Measurements from ENCODE around the gene RBM10. TPM values are rescaled to one million over a fixed set of nuclear protein-coding genes. Genes with fewer than 3 reads are reported as not detected.

Gene RBM10
- total RNA-seq, 1 donor from 2014 or later, result 87.7 TPM

GRCh38 chrX:47198026-47198686 lies 53.1 kb downstream of the RBM10 start:
- peaks cover 45% of the 10 kb centered on the region for H3K36me3 Mint-ChIP-seq (ENCODE audit: low read depth)
- peak overlapping the region; percentile 96 for H3K4me3 Mint-ChIP-seq
- DNase-seq (ENCODE audit: low read depth, low spot score), result no peak
- no peaks in the 10 kb centered on the region for H3K27me3 Mint-ChIP-seq (ENCODE audit: low read depth)
- peak overlapping the region; percentile 62 for H3K27ac Mint-ChIP-seq (ENCODE audit: unreplicated experiment)
- TF ChIP-seq, protein P1, sequence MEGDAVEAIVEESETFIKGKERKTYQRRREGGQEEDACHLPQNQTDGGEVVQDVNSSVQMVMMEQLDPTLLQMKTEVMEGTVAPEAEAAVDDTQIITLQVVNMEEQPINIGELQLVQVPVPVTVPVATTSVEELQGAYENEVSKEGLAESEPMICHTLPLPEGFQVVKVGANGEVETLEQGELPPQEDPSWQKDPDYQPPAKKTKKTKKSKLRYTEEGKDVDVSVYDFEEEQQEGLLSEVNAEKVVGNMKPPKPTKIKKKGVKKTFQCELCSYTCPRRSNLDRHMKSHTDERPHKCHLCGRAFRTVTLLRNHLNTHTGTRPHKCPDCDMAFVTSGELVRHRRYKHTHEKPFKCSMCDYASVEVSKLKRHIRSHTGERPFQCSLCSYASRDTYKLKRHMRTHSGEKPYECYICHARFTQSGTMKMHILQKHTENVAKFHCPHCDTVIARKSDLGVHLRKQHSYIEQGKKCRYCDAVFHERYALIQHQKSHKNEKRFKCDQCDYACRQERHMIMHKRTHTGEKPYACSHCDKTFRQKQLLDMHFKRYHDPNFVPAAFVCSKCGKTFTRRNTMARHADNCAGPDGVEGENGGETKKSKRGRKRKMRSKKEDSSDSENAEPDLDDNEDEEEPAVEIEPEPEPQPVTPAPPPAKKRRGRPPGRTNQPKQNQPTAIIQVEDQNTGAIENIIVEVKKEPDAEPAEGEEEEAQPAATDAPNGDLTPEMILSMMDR (conservative IDR thresholded peaks at IDR 0.05), result no peak
- H3K9me3 Mint-ChIP-seq, result no peaks in the 10 kb centered on the region
- H3K4me1 Mint-ChIP-seq, result peaks cover 55% of the 10 kb centered on the region

GRCh38 chrX:47198687-47199080 lies 53.7 kb downstream of the RBM10 start:
- H3K36me3 Mint-ChIP-seq (ENCODE audit: low read depth), result peaks cover 48% of the 10 kb centered on the region
- peak overlapping the region; percentile 96 for H3K4me3 Mint-ChIP-seq
- no peak for DNase-seq (ENCODE audit: low read depth, low spot score)

GRCh38 chrX:47199286-47199685 lies 54.3 kb downstream of the RBM10 start:
- TF ChIP-seq, protein P1 (conservative IDR thresholded peaks at IDR 0.05), result no peak
- peak overlapping the region; percentile 96 for H3K4me3 Mint-ChIP-seq
- no peaks in the 10 kb centered on the region for H3K9me3 Mint-ChIP-seq
- no peak for DNase-seq (ENCODE audit: low read depth, low spot score)
- no peaks in the 10 kb centered on the region for H3K27me3 Mint-ChIP-seq (ENCODE audit: low read depth)
- H3K27ac Mint-ChIP-seq (ENCODE audit: unreplicated experiment), result no peak overlapping the region
- peaks cover 46% of the 10 kb centered on the region for H3K4me1 Mint-ChIP-seq
- peaks cover 47% of the 10 kb centered on the region for H3K36me3 Mint-ChIP-seq (ENCODE audit: low read depth)

More at GRCh38 chrX:47198687-47199080, 53.7 kb downstream of the RBM10 start:
- Mint-ChIP-seq H3K27ac (ENCODE audit: unreplicated experiment) (no peak overlapping the region), H3K4me1 (peaks cover 49% of the 10 kb centered on the region), H3K27me3 (ENCODE audit: low read depth) (no peaks in the 10 kb centered on the region), H3K9me3 (no peaks in the 10 kb centered on the region)
- TF ChIP-seq, protein P1 (conservative IDR thresholded peaks at IDR 0.05), result no peak

- no peak for DNase-seq (ENCODE audit: low read depth, low spot score)
- Mint-ChIP-seq H3K36me3 (ENCODE audit: low read depth) (peaks cover 47% of the 10 kb centered on the region), H3K9me3 (no peaks in the 10 kb centered on the region), H3K4me3 (peak overlapping the region; percentile 58), H3K4me1 (peaks cover 34% of the 10 kb centered on the region), H3K27ac (ENCODE audit: unreplicated experiment) (no peak overlapping the region), H3K27me3 (ENCODE audit: low read depth) (no peaks in the 10 kb centered on the region)
- TF ChIP-seq, protein P1 (conservative IDR thresholded peaks at IDR 0.05), result peak; percentile 18
Observed at GRCh38 chrX:47200385-47201150, 55.5 kb downstream of the RBM10 start.

DNA sequence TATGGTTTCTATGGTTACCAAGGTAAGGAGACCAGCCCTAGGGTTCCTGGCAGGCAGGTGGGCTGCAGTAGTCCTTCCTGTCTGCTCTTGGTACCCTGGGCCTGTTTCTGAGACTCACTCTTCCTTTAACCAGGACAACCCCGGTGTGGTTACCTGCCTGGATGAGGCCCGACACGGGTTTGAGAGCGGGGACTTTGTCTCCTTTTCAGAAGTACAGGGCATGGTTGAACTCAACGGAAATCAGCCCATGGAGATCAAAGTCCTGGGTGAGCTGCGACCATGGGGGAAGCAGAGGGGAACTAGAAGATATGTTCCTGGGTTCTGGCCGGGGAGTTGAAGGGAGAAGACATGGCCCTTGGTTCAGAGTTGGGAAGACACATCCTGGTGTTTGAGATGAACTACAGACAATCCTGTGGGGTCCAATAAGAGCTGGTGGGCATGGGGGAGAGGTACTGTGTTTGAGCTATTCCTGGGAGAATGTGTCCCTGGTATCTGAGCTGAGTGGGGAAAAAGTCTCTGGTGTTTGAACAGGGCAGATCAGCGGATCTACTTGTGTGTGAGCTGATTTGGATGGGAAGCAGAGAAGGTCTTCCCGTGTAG lies 56.4 kb downstream of the RBM10 start:
- TF ChIP-seq, protein P1 (conservative IDR thresholded peaks at IDR 0.05), result no peak
- no peaks in the 10 kb centered on the region for H3K27me3 Mint-ChIP-seq (ENCODE audit: low read depth)
- no peaks in the 10 kb centered on the region for H3K9me3 Mint-ChIP-seq
- peaks cover 45% of the 10 kb centered on the region for H3K36me3 Mint-ChIP-seq (ENCODE audit: low read depth)
- H3K27ac Mint-ChIP-seq (ENCODE audit: unreplicated experiment), result no peak overlapping the region
- H3K4me1 Mint-ChIP-seq, result peaks cover 25% of the 10 kb centered on the region
- no peak for DNase-seq (ENCODE audit: low read depth, low spot score)
- peak overlapping the region; percentile 53 for H3K4me3 Mint-ChIP-seq
